HFFc6 (cell line): ENCODE results near the gene XG. TPM values are rescaled to one million over a fixed set of nuclear protein-coding genes. Genes with fewer than 3 reads are reported as not detected.
"Not testable (repeated sequence)": the region's sequence is repeated elsewhere in the genome, so short reads cannot be mapped to it uniquely, and the experiment has no call there.

Source experiments
- DNase-seq: peaks from one replicate; pipeline ENCODE4 v3.0.0-alpha.2; 2018
- H3K27ac Mint-ChIP-seq: 2 replicates; pipeline ENCODE4 v1.8.0; 2020; ENCODE audit warnings: mild to moderate bottlenecking, mixed read lengths
- H3K27me3 Mint-ChIP-seq: 2 replicates; pipeline ENCODE4 v1.8.0; 2021; ENCODE audit warnings: mild to moderate bottlenecking, moderate library complexity, mixed read lengths; ENCODE audit not compliant: insufficient read depth
- H3K36me3 Mint-ChIP-seq: 2 replicates; pipeline ENCODE4 v1.8.0; 2021; ENCODE audit warnings: low read depth, mixed read lengths
- H3K4me1 Mint-ChIP-seq: 2 replicates; pipeline ENCODE4 v1.8.0; 2020; ENCODE audit warnings: low read depth, mixed read lengths
- H3K4me3 Mint-ChIP-seq: 2 replicates; pipeline ENCODE4 v1.8.0; 2020; ENCODE audit warnings: mild to moderate bottlenecking, moderate library complexity, mixed read lengths
- H3K9me3 Mint-ChIP-seq: 2 replicates; pipeline ENCODE4 v1.8.0; 2020; ENCODE audit warnings: mild to moderate bottlenecking, mixed read lengths
- total RNA-seq, 6 experiments: library from RNA; stranded (reverse); fragmentation: NEBNext Ultra II Directional; extraction: Animal tissue kit (Norgen Biotek cat#: 25700); gene quantifications; 2 replicates in 1 of 6; 3 replicates in 5 of 6; pipeline ENCODE4 v1.2.3, GENCODE V29; 2021
- TF ChIP-seq, protein P1 (sequence below): fragments of 200-600 bp; sonication (generic); IDR thresholded peaks from 2 replicates; pipeline ENCODE4 v1.5.0; 2021; ENCODE audit warnings: antibody characterized with exemption, mild to moderate bottlenecking

Gene XG
- total RNA-seq, 6 experiments from 2014 or later = 0.07 to 0.48 (median 0.31) TPM; not detected in 1

DNA sequence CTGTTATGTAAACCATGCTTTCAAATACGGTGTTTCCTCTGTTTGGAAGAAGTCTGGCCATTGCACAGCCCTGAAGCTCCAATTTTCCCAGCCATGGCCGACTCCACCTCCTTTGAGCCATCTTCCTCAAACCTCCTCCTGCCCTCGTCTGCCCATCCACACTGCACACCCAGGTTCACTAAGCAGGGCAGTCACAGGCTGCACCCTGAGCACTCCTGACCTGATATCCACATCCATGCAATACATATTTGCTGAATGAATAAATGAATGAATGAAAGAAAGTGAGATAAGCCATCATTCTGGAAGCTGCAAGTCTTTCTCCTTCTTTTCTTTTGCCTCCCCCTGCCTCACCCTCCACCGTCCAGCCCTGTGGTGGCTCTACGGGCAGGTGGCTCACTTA, 22.2 kb downstream of the XG start:
- H3K36me3 Mint-ChIP-seq = peaks cover 12% of the 10 kb centered on the region
- H3K4me3 Mint-ChIP-seq = no peak overlapping the region
- H3K27ac Mint-ChIP-seq = no peak overlapping the region
- H3K4me1 Mint-ChIP-seq = peaks cover 4% of the 10 kb centered on the region; the same call in 1 of the 2 replicates
- TF ChIP-seq, protein P1, sequence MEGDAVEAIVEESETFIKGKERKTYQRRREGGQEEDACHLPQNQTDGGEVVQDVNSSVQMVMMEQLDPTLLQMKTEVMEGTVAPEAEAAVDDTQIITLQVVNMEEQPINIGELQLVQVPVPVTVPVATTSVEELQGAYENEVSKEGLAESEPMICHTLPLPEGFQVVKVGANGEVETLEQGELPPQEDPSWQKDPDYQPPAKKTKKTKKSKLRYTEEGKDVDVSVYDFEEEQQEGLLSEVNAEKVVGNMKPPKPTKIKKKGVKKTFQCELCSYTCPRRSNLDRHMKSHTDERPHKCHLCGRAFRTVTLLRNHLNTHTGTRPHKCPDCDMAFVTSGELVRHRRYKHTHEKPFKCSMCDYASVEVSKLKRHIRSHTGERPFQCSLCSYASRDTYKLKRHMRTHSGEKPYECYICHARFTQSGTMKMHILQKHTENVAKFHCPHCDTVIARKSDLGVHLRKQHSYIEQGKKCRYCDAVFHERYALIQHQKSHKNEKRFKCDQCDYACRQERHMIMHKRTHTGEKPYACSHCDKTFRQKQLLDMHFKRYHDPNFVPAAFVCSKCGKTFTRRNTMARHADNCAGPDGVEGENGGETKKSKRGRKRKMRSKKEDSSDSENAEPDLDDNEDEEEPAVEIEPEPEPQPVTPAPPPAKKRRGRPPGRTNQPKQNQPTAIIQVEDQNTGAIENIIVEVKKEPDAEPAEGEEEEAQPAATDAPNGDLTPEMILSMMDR = no peak
- H3K27me3 Mint-ChIP-seq = peaks cover 17% of the 10 kb centered on the region
- no peak for DNase-seq
- H3K9me3 Mint-ChIP-seq = peaks cover 14% of the 10 kb centered on the region

GRCh38 chrX:2774776-2775175, 22.9 kb downstream of the XG start:
- H3K27ac Mint-ChIP-seq = no peak overlapping the region
- peaks cover 17% of the 10 kb centered on the region for H3K27me3 Mint-ChIP-seq

DNA sequence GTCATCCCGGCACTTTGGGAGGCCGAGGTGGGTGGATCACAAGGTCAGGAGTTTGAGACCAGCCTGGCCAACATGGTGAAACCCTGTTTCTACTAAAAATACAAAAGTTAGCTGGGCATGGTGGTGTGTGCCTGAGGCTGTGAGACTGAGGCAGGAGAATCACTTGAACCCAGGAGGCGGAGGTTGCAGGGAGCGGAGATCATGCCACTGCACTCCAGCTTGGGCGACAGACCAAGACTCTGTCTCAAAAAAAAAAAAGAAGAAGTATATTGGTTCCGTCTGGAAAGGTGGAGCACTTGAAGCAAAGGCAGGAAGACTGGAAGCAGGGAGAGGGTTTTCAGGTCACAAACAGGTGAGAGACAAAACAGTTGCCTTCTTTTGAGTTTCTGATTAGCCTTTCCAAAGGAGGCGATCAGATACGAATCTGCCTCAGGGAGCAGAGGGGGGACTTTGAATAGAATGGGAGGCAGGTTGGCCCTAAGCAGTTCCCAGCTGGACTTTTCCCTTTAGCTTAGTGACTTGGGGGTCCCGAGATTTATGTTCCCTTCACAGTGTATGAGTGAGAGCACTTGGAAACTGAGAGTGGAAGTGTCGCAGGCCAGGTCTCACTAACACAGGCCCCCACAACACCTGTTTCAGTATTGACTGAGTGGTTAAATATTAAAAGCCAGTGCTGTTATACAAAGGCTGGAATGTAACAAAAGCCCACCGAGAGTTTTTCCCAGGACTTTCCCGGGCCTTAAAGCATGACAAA, 28.8 kb downstream of the XG start:
- H3K4me1 Mint-ChIP-seq, DNase-seq, H3K36me3 Mint-ChIP-seq, H3K27ac Mint-ChIP-seq, H3K4me3 Mint-ChIP-seq, H3K9me3 Mint-ChIP-seq: not testable (repeated sequence)
- H3K27me3 Mint-ChIP-seq = peaks cover 12% of the 10 kb centered on the region

More at GRCh38 chrX:2774776-2775175, 22.9 kb downstream of the XG start:
- Mint-ChIP-seq H3K4me3 (no peak overlapping the region), H3K4me1 (no peaks in the 10 kb centered on the region), H3K9me3 (peaks cover 14% of the 10 kb centered on the region), H3K36me3 (peaks cover 12% of the 10 kb centered on the region)
- TF ChIP-seq, protein P1 = no peak
- DNase-seq = no peak

GRCh38 chrX:2781226-2781571, 29.4 kb downstream of the XG start:
- TF ChIP-seq, protein P1 = no peak
- Mint-ChIP-seq H3K27ac (no peak overlapping the region), H3K4me1 (peaks cover 5% of the 10 kb centered on the region; the same call in 1 of the 2 replicates), H3K36me3 (no peaks in the 10 kb centered on the region), H3K9me3 (no peaks in the 10 kb centered on the region), H3K4me3 (no peak overlapping the region), H3K27me3 (peaks cover 9% of the 10 kb centered on the region)
- no peak for DNase-seq

DNA sequence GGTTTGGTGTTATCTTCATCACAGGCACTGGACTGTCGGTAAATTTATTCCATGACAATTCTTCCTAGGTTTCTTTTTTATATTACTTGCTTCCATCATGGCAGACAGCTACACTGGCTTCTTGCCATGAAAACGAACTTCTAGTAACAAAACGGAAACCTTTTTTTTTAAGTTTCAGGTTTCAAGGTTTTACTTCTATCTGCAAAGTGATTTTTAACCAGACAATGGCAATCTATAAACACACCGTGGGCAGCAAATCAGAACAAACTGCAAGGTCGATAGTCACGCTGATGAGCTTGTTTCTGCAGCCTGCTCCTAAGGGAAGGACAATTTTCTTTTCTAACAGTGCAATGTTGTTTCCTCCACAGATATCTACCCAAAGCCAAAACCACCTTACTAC, 29.9 kb downstream of the XG start:
- Mint-ChIP-seq H3K27ac (no peak overlapping the region), H3K27me3 (peaks cover 9% of the 10 kb centered on the region), H3K9me3 (no peaks in the 10 kb centered on the region), H3K4me3 (no peak overlapping the region), H3K4me1 (peaks cover 5% of the 10 kb centered on the region; the same call in 1 of the 2 replicates), H3K36me3 (no peaks in the 10 kb centered on the region)
- TF ChIP-seq, protein P1 = no peak
- no peak for DNase-seq

DNA sequence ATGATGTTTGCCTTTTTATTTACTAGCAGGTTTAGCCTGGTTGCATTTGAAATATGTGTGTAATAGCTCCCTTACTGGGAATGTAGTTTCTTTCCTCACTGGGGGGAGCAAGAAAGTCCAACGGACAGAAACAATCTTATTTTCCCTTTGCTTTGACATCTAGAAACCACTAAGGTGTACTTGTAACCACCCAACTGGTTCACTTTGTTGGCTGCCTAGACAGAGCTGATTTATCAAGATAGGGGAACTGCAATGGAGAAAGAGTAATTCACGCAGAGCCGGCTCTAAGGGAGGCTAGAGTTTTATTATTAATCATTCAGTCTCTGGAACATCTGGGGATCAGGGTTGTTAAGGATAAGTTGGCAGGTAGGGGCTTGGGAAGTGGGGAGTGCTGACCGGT, 30.3 kb downstream of the XG start:
- H3K27me3 Mint-ChIP-seq = peaks cover 9% of the 10 kb centered on the region
- no peak overlapping the region for H3K4me3 Mint-ChIP-seq
- no peaks in the 10 kb centered on the region for H3K36me3 Mint-ChIP-seq
- TF ChIP-seq, protein P1 = no peak
- H3K27ac Mint-ChIP-seq = no peak overlapping the region
- peaks cover 5% of the 10 kb centered on the region; the same call in 1 of the 2 replicates for H3K4me1 Mint-ChIP-seq
- no peaks in the 10 kb centered on the region for H3K9me3 Mint-ChIP-seq
- DNase-seq = no peak
